DMS79 (cell line): ENCODE data around the gene DNASE2.
A peak's percentile ranks its signal among the peaks of the same experiment; 100 is the strongest.

Experiments used
- DNase-seq: peaks from one replicate; lab custom pipeline; 2025; lab: John Stamatoyannopoulos, UW

The DNASE2 gene

DNA sequence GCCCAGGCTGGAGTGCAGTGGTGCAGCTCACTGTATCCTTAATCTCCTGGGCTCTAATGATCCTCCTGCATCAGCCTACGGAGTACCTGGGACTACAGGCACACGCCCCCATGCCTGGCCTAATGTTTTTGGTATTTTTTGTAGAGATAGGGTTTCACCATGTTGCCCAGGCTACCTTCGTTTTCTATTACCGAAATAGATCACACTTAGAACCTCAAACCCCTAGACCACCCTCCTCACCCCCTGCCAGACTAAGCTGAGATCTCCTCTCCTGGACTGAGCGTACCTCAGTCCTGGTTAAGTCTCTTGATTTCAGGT, 5.4 kb upstream of the DNASE2 start:
- no peak for DNase-seq

- no peak for DNase-seq
Measured at GRCh38 chr19:12885749-12886650, 4.8 kb upstream of the DNASE2 start.

- no peak for DNase-seq
Measured at GRCh38 chr19:12884926-12885748, 3.9 kb upstream of the DNASE2 start.

DNA sequence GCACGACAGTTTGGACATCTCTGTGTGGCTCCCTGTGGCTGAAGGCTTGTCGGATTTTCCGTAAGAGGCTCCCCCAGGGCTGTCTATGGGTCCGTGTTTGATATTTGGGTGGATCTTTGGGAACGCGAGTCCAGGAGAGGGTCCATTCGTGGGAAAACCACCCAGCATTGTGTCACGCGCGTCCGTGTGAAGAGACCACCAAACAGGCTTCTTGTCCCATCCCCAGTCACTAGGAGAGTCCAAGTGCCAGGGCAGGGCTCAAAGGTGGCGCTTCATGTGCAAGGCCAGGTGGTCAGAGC, 3.3 kb upstream of the DNASE2 start:
- no peak for DNase-seq

GRCh38 chr19:12884202-12884601, 3.0 kb upstream of the DNASE2 start:
- no peak for DNase-seq

GRCh38 chr19:12882589-12882988, 1.3 kb upstream of the DNASE2 start:
- DNase-seq: no peak

DNA sequence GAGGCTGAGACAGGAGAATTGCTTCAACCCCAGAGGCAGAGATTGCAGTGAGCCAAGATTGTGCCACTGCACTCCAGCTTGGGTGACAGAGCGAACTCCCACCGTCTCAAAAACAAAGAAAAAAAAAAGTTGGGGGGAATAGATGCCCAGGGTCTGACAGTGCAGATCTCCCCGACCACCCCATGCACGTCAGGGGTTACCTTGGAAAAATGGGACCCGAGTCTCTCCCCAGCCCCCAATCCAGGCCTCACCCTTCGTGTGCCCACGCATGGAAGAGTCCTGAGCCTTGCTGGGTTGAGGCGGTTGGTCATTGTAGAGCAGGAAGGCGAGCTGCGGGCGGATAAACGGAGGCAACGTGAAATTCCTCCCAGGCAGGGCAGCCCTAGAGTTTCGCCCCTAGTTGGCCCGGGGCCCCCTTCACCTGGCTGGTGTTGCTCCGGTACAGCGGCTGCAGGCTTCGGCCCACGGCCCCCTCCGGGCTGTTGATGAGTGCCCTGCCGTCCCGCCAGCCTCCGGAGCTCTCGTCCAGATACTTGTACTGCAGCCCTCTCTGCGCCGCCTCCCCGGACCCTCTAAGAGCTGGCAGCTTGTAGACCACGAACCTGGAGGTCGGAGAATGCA, 588 bp downstream of the DNASE2 start:
- DNase-seq: peak; percentile 20

- DNase-seq: no peak
Measured at GRCh38 chr19:12875086-12875485, 6.2 kb downstream of the DNASE2 start.

GRCh38 chr19:12873891-12874745, 7.1 kb downstream of the DNASE2 start:
- no peak for DNase-seq

DNA sequence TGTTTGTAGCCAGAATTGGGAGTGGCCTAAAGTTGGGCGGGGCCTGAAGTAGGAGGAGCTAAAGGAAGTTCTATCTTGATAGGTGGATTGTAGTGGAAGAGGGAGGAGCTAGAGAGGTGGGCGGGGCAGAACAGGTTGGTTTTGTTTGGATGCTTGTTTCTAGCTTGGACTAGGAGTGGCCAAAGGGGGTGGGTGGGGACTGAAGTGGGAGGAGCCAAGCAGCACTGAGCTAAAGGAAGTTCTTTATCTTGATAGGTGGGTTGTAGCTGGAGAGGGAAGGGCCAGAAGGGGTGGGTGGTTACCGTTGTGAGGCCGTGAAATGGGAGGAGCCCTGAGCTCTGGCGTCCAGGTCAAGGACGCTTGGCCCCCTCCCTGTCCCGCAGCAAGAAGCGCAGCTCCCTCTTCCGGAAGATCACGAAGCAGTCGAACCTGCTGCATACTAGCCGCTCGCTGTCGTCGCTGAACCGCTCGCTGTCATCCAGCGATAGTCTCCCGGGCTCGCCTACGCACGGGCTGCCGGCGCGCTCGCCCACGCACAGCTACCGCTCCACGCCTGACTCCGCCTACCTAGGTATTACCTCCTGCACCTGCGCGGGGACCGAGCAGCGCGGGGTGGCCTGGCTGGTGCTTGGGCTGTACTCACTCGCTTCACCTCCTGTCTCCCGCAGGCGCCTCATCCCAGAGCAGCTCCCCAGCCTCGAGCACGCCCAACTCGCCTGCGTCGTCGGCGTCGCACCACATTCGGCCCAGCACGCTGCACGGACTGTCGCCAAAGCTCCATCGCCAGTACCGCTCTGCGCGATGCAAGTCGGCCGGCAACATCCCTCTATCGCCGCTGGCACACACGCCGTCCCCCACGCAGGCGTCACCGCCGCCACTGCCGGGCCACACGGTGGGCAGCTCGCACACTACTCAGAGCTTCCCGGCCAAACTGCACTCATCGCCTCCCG, 8.0 kb downstream of the DNASE2 start:
- no peak for DNase-seq

GRCh38 chr19:12872255-12872654, 9.0 kb downstream of the DNASE2 start:
- no peak for DNase-seq

DNA sequence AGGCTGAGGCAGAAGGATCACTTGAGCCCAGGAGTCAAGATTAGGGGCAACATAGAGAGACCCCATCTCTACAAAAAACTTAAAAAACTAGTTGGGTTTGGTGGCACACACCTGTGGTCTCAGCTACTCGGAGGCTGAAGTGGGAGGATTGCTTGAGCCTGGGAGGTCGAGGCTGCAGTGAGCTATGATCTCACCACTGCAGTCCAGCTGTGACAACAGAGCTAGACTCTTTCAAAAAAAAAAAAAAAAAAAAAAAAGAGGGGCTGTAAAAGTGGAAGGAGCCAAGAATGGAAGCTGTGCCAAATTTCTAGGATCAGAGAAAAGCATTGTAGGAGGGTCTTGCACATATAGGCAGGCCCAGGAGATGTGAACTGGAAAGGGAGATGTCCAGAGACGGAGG, 9.6 kb downstream of the DNASE2 start:
- no peak for DNase-seq

DNA sequence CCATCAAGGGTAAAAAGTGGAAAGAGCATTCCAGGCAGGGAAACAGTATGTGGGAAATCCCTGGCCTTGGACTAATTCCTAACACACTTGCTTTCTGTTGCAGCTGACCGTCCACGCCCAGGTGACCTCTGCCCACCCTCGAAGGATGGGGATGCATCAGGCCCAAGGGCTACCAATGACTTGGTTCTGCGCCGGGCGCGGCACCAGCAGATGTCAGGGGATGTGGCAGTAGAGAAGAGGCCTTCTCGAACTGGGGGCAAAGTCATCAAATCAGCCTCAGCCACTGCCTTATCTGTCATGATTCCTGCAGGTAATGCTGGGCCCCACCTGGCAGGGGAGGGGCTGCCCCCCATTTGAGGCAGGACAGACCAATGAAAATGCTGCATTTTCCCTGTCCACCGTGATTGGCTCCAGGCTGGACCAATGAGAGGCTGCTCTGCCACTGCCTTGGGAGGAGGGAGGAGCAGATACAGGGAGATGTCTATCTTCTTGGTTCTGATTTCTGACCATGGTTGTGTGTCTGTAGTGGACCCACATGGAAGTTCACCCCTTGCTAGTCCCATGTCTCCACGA, 12.6 kb downstream of the DNASE2 start:
- DNase-seq: no peak

GRCh38 chr19:12867120-12868099, 13.8 kb downstream of the DNASE2 start:
- no peak for DNase-seq

DNA sequence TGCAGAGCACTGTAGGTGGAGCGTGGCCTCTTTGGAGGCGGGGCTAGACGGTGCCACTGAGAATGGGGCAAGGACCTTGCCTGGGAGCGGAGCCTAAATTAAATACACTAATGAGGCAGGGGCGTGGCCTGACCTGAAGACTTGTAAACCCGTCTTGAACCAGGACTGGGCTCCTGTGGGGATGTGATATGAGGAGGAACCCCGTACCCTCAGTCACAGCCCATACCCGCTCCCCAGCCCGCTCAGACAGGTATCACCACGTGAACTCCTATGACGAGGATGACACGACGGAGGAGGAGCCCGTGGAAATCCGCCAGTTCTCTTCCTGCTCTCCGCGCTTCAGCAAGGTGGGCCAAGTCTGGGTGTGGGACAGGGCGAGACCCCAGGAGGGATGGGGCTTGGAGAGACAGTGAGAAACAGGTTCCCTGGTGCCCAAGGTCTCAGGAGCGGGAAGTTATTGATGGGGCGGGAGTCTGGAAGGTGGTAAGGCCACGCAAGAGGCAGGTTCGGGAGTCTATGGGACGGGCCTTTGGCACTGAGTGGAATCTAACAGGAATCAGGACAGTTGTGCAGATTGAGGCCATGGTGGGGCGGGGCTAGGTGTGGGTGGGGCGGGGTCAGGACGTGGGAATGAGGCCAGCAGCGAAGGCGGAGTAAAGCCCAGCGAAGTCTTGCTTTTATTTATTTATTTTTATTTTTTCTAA, 14.7 kb downstream of the DNASE2 start:
- no peak for DNase-seq

DNA sequence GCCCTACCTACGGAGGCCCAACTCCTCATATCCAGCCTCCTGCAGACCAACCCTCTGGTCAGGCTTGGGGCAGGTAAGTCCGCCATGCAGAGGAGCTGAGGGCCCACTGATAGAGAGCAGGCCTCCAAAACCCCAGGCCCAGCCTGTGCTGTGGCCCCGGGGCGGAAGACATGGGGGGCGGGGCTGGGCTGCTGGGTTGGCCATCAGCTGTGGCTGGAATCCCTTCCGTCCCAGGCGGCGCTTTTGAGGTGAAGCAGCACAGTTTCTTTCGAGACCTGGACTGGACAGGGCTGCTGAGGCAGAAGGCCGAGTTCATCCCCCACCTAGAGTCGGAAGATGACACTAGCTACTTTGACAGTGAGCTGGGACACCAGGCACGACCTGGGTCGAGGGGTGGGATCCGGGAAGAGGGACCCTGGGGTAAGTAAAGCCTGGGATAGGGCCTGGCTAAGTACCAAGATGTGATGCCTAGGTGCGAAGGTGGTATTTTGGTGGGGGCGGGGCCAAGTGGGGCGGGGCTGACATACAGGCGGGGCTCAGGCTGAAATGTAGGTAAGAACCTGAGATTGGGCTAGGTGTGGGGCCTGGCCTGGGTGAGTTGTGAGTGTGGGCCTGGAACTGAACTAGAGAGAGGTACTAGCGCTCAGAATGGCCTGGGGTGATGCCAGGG, 15.4 kb downstream of the DNASE2 start:
- no peak for DNase-seq

DNA sequence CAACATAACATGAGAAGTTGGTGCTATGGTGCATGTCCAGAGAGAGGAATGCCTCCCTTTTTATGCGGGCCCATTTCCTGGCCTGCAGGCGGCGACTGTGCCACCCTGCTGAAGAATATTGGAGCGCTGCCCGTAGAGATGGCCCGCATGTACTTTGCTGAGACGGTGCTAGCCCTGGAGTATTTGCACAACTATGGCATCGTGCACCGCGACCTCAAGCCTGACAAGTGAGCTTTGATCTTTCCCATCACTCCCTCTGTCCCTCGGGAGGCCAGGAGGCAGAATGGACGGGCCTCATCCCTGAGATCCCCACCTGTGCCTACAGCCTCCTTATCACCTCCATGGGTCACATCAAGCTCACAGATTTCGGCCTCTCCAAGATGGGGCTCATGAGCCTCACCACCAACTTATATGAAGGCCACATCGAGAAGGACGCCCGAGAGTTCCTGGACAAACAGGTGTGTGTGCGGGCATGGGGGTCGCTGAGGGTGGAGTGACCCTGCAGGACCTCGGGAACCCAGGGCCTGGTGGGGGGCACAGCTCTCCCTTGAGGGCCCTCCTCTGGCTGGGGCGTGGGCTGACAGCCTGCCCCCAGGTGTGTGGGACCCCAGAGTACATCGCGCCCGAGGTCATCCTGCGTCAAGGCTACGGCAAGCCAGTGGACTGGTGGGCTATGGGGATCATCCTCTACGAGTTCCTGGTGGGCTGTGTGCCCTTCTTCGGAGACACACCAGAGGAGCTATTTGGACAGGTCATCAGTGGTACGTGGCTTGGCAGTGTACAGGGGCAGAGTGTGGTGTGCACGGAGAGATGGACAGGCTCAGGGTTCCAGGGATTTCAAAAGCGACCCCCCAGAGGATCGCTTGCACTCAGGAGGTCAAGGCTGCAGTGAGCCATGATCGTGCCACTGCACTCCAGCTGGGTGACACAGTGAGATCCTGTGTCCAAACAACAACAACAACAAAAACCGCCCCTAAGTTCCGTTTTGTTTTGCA, 16.2 kb downstream of the DNASE2 start:
- no peak for DNase-seq
